Testis (tissue), 3 donors: Measurements from ENCODE around the gene CCR1. TPM values are rescaled to one million over a fixed set of nuclear protein-coding genes. Genes with fewer than 3 reads are reported as not detected.

ENCODE experiments used
- DNase-seq: peaks from one replicate; pipeline ENCODE4 v3.0.0-alpha.2; 2019
- H3K27ac ChIP-seq, 2 donors: fragments of 200-600 bp; sonication (generic); one replicate each; pipeline ENCODE4 v1.5.1; 2019
- H3K27me3 ChIP-seq: fragments of 200-600 bp; sonication (generic); one replicate; pipeline ENCODE4 v1.5.1; 2019
- H3K36me3 ChIP-seq: fragments of 200-600 bp; sonication (generic); one replicate; pipeline ENCODE4 v1.5.1; 2017; ENCODE audit warnings: low read depth; ENCODE audit errors: missing control alignments
- H3K4me1 ChIP-seq: fragments of 200-600 bp; sonication (generic); one replicate; pipeline ENCODE4 v1.5.1; 2019
- H3K4me3 ChIP-seq, 2 donors: fragments of 200-600 bp; sonication (generic); one replicate each; pipeline ENCODE4 v1.5.1; 2017 to 2019
- H3K9me3 ChIP-seq: fragments of 200-600 bp; sonication (generic); one replicate; pipeline ENCODE4 v1.5.1; 2017
- CTCF ChIP-seq, 3 experiments: fragments of 450-650 bp in 2 of 3; fragments of 200-600 bp in 1 of 3; sonication (generic) in 1 of 3; IDR thresholded peaks; one replicate each; pipeline ENCODE4 v1.5.1; 2016 to 2019; ENCODE audit warnings: antibody characterized with exemption in 3 of 3, mild to moderate bottlenecking in 2 of 3, moderate library complexity in 1 of 3
- POLR2A ChIP-seq: fragments of 450-650 bp; IDR thresholded peaks from one replicate; pipeline ENCODE4 v1.6.1; 2017; ENCODE audit warnings: antibody characterized with exemption, mild to moderate bottlenecking, moderate library complexity
- WGBS, 2 donors: methylation state at CpG; one replicate each; pipeline ENCODE4 v1.1.5; 2018; 5-methylcytosine and 5-hydroxymethylcytosine counted together
- intact Hi-C: fragments of 100-400 bp; cut with DNase I; formaldehyde crosslinking; loops from one replicate; pipeline ENCODE4 v1.15.1; 2023; ENCODE audit warnings: low total_unique reads
- polyA plus RNA-seq: library from polyadenylated mRNA; stranded (reverse); fragments of 350-450 nt; fragmentation: Illumina TruSeq; extraction: RNeasy Lipid Tissue Mini Kit (QIAGEN cat#74804); gene quantifications from one replicate; pipeline ENCODE4 v1.2.3, GENCODE V29; 2014; ENCODE audit warnings: low read depth, low replicate concordance; ENCODE audit not compliant: insufficient read depth
- total RNA-seq, 2 donors: library from RNA; depleted of rRNA; stranded (reverse); fragments of >200 nt; gene quantifications; one replicate each; pipeline ENCODE4 v1.2.3, GENCODE V29; 2016

CCR1 gene
- total and polyA plus RNA-seq, 3 donors from 2014 or later = 0.16 to 4.9 (median 1.8) TPM

- Histone ChIP-seq H3K27me3 (no peaks in the 10 kb centered on the region), H3K9me3 (no peaks in the 10 kb centered on the region), H3K4me1 (no peaks in the 10 kb centered on the region), H3K4me3 (no peak overlapping the region), H3K36me3 (no peaks in the 10 kb centered on the region), H3K27ac (no peak overlapping the region)
- no peak for DNase-seq
- TF ChIP-seq POLR2A = no peak
- no peak for TF ChIP-seq CTCF (IDR thresholded peaks at IDR 0.05)
- intact Hi-C loops = no loop called here
- WGBS, 2 donors = 72 to 86% methylated on average over 5 of the region's 5 CpGs
Measured at GRCh38 chr3:46236294-46237054, 28.4 kb upstream of the CCR1 start.

- H3K27me3 ChIP-seq = no peaks in the 10 kb centered on the region
- H3K4me1 ChIP-seq = no peaks in the 10 kb centered on the region
- no peak for DNase-seq
- H3K9me3 ChIP-seq = no peaks in the 10 kb centered on the region
- 88 to 90% methylated on average over 2 of the region's 2 CpGs for WGBS, 2 donors
- H3K4me3 ChIP-seq = no peak overlapping the region
- intact Hi-C loops = no loop called here
- H3K36me3 ChIP-seq = no peaks in the 10 kb centered on the region
- TF ChIP-seq CTCF (IDR thresholded peaks at IDR 0.05) = no peak
- no peak for TF ChIP-seq POLR2A
- H3K27ac ChIP-seq = no peak overlapping the region
Measured at GRCh38 chr3:46235425-46235824, 27.3 kb upstream of the CCR1 start.

GRCh38 chr3:46233194-46233593 lies 25.1 kb upstream of the CCR1 start:
- Histone ChIP-seq H3K4me1 (no peaks in the 10 kb centered on the region), H3K9me3 (no peaks in the 10 kb centered on the region), H3K36me3 (no peaks in the 10 kb centered on the region), H3K27me3 (no peaks in the 10 kb centered on the region), H3K27ac (no peak overlapping the region), H3K4me3 (no peak overlapping the region)
- TF ChIP-seq POLR2A (no peak), CTCF (IDR thresholded peaks at IDR 0.05) (no peak)
- DNase-seq = no peak
- WGBS, 2 donors = 63 to 72% methylated on average over 6 of the region's 6 CpGs
- intact Hi-C loops = no loop called here

- Histone ChIP-seq H3K4me1 (no peaks in the 10 kb centered on the region), H3K27me3 (no peaks in the 10 kb centered on the region), H3K4me3 (no peak overlapping the region), H3K9me3 (no peaks in the 10 kb centered on the region), H3K27ac (no peak overlapping the region), H3K36me3 (no peaks in the 10 kb centered on the region)
- intact Hi-C loops = no loop called here
- 77 to 89% methylated on average over 5 of the region's 5 CpGs for WGBS, 2 donors
- TF ChIP-seq POLR2A (no peak), CTCF (IDR thresholded peaks at IDR 0.05) (no peak)
- no peak for DNase-seq
Measured at GRCh38 chr3:46231323-46231722, 23.2 kb upstream of the CCR1 start.
